GM13977 (cell line): ENCODE results near the gene PTP4A1.

Source experiments
- DNase-seq: peaks from one replicate; pipeline ENCODE4 v3.0.0; 2012; ENCODE audit warnings: low spot score
- in situ Hi-C: fragments of 300-500 bp; cut with MboI; formaldehyde crosslinking; loops from one replicate; pipeline ENCODE4 v1.12.0; 2022; ENCODE audit warnings: low sequenced_read_pairs, low pct_unique_long_range_greater_than_20kb, mixed read lengths, inconsistent platforms; ENCODE audit not compliant: unreplicated experiment
- TF ChIP-seq, protein P1 (sequence below): IDR thresholded peaks from 2 replicates; pipeline ENCODE4 v1.5.1; 2012; ENCODE audit warnings: mild to moderate bottlenecking, control low read depth; ENCODE audit not compliant: insufficient read depth; ENCODE audit errors: extremely low read depth, missing control alignments

Gene PTP4A1

GRCh38 chr6:63576985-63577712 lies 4.9 kb downstream of the PTP4A1 start:
- in situ Hi-C loops: no loop called here
- TF ChIP-seq, protein P1, sequence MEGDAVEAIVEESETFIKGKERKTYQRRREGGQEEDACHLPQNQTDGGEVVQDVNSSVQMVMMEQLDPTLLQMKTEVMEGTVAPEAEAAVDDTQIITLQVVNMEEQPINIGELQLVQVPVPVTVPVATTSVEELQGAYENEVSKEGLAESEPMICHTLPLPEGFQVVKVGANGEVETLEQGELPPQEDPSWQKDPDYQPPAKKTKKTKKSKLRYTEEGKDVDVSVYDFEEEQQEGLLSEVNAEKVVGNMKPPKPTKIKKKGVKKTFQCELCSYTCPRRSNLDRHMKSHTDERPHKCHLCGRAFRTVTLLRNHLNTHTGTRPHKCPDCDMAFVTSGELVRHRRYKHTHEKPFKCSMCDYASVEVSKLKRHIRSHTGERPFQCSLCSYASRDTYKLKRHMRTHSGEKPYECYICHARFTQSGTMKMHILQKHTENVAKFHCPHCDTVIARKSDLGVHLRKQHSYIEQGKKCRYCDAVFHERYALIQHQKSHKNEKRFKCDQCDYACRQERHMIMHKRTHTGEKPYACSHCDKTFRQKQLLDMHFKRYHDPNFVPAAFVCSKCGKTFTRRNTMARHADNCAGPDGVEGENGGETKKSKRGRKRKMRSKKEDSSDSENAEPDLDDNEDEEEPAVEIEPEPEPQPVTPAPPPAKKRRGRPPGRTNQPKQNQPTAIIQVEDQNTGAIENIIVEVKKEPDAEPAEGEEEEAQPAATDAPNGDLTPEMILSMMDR: no peak
- no peak for DNase-seq

DNA sequence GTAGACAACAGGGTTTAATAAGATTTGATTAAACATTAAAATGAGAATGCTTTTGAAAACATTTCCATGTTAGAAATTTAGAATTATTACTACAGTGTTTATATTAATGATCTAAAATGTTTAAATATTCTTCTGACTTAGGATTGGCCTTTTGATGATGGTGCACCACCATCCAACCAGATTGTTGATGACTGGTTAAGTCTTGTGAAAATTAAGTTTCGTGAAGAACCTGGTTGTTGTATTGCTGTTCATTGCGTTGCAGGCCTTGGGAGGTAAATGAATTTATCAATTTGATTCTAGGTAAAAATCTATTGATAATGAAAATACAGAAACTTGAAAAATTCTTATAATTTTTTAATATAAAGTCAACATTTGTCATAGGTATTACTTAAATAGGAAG lies 6.5 kb downstream of the PTP4A1 start:
- no peak for DNase-seq
- in situ Hi-C loops: no loop called here
- TF ChIP-seq, protein P1: no peak

DNA sequence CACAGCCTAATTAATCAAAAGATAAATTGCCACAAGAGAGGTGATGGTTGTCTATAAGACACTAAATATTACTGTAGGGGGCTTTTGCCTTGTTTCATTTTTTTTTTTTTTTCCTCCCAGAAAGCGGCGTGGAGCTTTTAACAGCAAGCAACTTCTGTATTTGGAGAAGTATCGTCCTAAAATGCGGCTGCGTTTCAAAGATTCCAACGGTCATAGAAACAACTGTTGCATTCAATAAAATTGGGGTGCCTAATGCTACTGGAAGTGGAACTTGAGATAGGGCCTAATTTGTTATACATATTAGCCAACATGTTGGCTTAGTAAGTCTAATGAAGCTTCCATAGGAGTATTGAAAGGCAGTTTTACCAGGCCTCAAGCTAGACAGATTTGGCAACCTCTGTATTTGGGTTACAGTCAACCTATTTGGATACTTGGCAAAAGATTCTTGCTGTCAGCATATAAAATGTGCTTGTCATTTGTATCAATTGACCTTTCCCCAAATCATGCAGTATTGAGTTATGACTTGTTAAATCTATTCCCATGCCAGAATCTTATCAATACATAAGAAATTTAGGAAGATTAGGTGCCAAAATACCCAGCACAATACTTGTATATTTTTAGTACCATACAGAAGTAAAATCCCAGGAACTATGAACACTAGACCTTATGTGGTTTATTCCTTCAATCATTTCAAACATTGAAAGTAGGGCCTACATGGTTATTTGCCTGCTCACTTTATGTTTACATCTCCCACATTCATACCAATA lies 7.8 kb downstream of the PTP4A1 start:
- DNase-seq: no peak
- in situ Hi-C loops: no loop called here
- TF ChIP-seq, protein P1: no peak

DNA sequence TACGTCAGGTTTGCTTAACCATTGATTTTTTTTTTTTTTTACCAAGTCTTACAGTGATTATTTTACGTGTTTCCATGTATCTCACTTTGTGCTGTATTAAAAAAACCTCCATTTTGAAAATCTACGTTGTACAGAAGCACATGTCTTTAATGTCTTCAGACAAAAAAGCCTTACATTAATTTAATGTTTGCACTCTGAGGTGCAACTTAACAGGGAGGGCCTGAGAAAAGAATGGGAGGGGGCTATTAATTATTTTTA lies 8.4 kb downstream of the PTP4A1 start:
- TF ChIP-seq, protein P1: no peak
- in situ Hi-C loops: no loop called here
- no peak for DNase-seq

GRCh38 chr6:63581355-63582013 lies 9.2 kb downstream of the PTP4A1 start:
- no peak for DNase-seq
- in situ Hi-C loops: no loop called here
- TF ChIP-seq, protein P1: no peak

DNA sequence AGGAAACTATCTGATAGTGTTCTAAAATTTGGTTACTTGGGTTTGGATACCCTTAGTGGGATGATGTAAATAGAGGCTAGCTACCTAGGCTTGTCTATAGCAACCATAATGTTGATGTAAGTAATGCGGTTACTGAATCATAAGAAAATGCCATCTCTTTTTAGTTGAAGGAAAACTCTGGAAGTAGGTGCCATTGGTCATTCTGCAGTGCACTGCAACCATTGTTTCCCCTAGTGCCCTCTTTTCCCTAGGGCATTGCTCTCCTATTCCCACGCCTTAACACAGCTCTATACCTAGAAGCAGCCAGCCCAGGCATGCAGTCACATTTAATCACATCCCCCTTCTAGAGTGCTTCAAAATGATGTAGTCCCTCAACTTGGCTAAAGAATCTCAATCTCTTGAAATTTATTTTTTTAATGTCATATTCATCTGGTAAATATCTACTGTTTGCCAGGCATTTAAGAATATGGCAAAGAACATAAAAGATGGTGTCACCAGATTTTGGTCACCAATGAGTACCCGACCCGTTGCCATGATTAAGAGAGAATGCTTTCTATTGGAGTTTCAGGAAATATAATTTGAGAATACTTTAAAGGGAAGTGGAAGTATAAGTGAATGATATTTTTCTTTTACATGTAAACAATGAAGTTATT lies 10.4 kb downstream of the PTP4A1 start:
- in situ Hi-C loops: no loop called here
- no peak for DNase-seq
- TF ChIP-seq, protein P1: no peak
